SU-DHL-6 (cell line): Measurements from ENCODE around the gene CDV3.

Experiments used
- H2AFZ ChIP-seq: fragments of 200-600 bp; sonication (generic); 2 replicates; pipeline ENCODE4 v1.6.1; 2014; ENCODE audit warnings: low read depth, mild to moderate bottlenecking, moderate library complexity, mixed read lengths, antibody characterized with exemption, low read length; ENCODE audit not compliant: severe bottlenecking
- H3F3A ChIP-seq: fragments of 200-600 bp; shearing (Covaris generic); 2 replicates; pipeline ENCODE4 v1.6.0; 2016; ENCODE audit warnings: antibody characterized with exemption, mild to moderate bottlenecking; ENCODE audit not compliant: insufficient read depth
- H3K27ac ChIP-seq: fragments of 200-600 bp; sonication (generic); 2 replicates; pipeline ENCODE4 v1.5.1; 2016; ENCODE audit warnings: low read depth, mild to moderate bottlenecking, low read length, moderate library complexity, mixed read lengths
- H3K27me3 ChIP-seq: fragments of 200-600 bp; sonication (generic), shearing (Covaris generic); 2 replicates; pipeline ENCODE4 v1.6.0; 2014; ENCODE audit warnings: mild to moderate bottlenecking, low read length
- H3K36me3 ChIP-seq: fragments of 200-600 bp; sonication (generic); 2 replicates; pipeline ENCODE4 v1.6.1; 2014; ENCODE audit warnings: mild to moderate bottlenecking, low read length, mixed read lengths
- H3K4me2 ChIP-seq: fragments of 300-600, 200-600 bp; shearing (Covaris generic), sonication (generic); 2 replicates; pipeline ENCODE4 v1.6.0; 2014; ENCODE audit warnings: low read length, low read depth, mild to moderate bottlenecking; ENCODE audit not compliant: poor library complexity, severe bottlenecking
- H3K4me3 ChIP-seq: fragments of 200-600 bp; sonication (generic); 2 replicates; pipeline ENCODE4 v1.5.1; 2014; ENCODE audit warnings: antibody characterized with exemption, low read length, mild to moderate bottlenecking, mixed read lengths; ENCODE audit not compliant: insufficient read depth, poor library complexity, severe bottlenecking
- H3K79me2 ChIP-seq: fragments of 200-600 bp; sonication (generic); 2 replicates; pipeline ENCODE4 v1.6.1; 2014; ENCODE audit warnings: mild to moderate bottlenecking, low read length, moderate library complexity; ENCODE audit not compliant: insufficient read depth
- H3K9ac ChIP-seq: fragments of 200-600 bp; sonication (generic); 2 replicates; pipeline ENCODE4 v1.7.0; 2014; ENCODE audit warnings: mild to moderate bottlenecking, low read length
- H3K9me2 ChIP-seq: fragments of 200-600 bp; sonication (generic); replicated peaks from 2 replicates; pipeline ENCODE4 v1.6.1; 2014; ENCODE audit warnings: low read length; ENCODE audit not compliant: insufficient read depth
- H3K9me3 ChIP-seq: fragments of 200-600 bp; sonication (generic); 2 replicates; pipeline ENCODE4 v1.6.1; 2014; ENCODE audit warnings: low read length, mixed read lengths; ENCODE audit not compliant: insufficient read depth
- H4K20me1 ChIP-seq: fragments of 200-600 bp; sonication (generic); 2 replicates; pipeline ENCODE4 v1.6.1; 2014; ENCODE audit warnings: low read depth, mild to moderate bottlenecking, antibody characterized with exemption, low read length, moderate library complexity, mixed read lengths
- CTCF ChIP-seq: fragments of 200-600 bp; sonication (generic); IDR thresholded peaks from one replicate; pipeline ENCODE4 v1.5.1; 2017; ENCODE audit warnings: antibody characterized with exemption, mild to moderate bottlenecking, low read length, moderate library complexity; ENCODE audit not compliant: insufficient read depth, poor library complexity, severe bottlenecking
- EZH2phosphoT487 ChIP-seq: fragments of 200-600 bp; sonication (generic), shearing (Covaris generic); conservative IDR thresholded peaks from 2 replicates; pipeline ENCODE4 v1.6.1; 2018; ENCODE audit warnings: mild to moderate bottlenecking, antibody characterized with exemption, low read length, moderate library complexity, mixed read lengths

Gene CDV3

GRCh38 chr3:133583396-133583795, 9.9 kb downstream of the CDV3 start:
- H3K36me3 ChIP-seq, result peaks cover 77% of the 10 kb centered on the region
- H2AFZ ChIP-seq, result no peak overlapping the region
- H3K9ac ChIP-seq, result no peak overlapping the region
- no peak overlapping the region for H3K27ac ChIP-seq
- no peak overlapping the region for H3K4me3 ChIP-seq
- TF ChIP-seq EZH2phosphoT487 (no peak), CTCF (no peak)
- H3K9me3 ChIP-seq, result no peaks in the 10 kb centered on the region
- no peaks in the 10 kb centered on the region for H3K9me2 ChIP-seq
- H4K20me1 ChIP-seq, result peaks cover 62% of the 10 kb centered on the region
- H3K4me2 ChIP-seq, result no peak overlapping the region
- H3K27me3 ChIP-seq, result no peaks in the 10 kb centered on the region
- H3F3A ChIP-seq, result peaks cover 61% of the 10 kb centered on the region
- H3K79me2 ChIP-seq, result peaks cover 82% of the 10 kb centered on the region

GRCh38 chr3:133588035-133588434, 14.5 kb downstream of the CDV3 start:
- TF ChIP-seq CTCF, result no peak
- TF ChIP-seq EZH2phosphoT487, result no peak
- no peaks in the 10 kb centered on the region for H3K27me3 ChIP-seq
- H3K9me3 ChIP-seq, result no peaks in the 10 kb centered on the region
- H3K79me2 ChIP-seq, result peaks cover 37% of the 10 kb centered on the region
- peaks cover 51% of the 10 kb centered on the region for H3K36me3 ChIP-seq
- H3K4me2 ChIP-seq, result no peak overlapping the region
- no peaks in the 10 kb centered on the region for H3K9me2 ChIP-seq
- peaks cover 35% of the 10 kb centered on the region for H4K20me1 ChIP-seq
- no peak overlapping the region for H3K27ac ChIP-seq
- no peak overlapping the region for H2AFZ ChIP-seq
- H3K4me3 ChIP-seq, result no peak overlapping the region
- peaks cover 88% of the 10 kb centered on the region for H3F3A ChIP-seq
- H3K9ac ChIP-seq, result no peak overlapping the region

DNA sequence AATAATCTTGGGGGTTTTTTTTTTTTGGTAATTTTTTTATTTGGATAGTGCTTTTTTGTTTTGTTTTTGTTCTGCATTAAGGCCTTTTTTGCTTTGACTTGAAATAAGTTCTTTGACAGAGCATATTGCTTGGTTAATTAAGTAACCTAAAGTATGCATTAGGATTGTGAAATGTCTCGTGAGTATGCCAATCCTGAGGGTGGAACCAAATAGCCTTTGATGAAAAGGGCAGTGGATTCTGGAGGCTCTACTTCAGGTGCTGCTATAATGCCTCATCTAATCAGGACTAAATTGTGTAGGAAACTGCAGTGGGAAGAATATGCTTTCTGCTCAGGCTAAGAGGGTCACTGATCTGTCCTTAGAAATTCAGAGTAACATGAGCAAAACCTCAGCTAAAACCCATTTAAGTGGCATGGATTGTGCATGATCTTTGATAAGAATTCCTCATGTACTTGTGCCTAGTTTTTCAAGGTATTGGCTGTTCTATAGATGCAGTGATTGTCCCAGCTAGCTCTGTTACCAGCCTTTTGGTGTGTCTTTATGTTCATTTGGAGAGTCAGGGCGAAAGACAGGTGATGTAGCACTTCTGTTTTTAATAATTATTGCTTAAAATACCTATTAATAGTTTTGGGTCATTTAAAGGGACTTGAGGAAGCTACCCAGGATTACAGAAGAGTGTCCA, 15.4 kb downstream of the CDV3 start:
- no peak overlapping the region for H2AFZ ChIP-seq
- no peak overlapping the region for H3K4me3 ChIP-seq
- peaks cover 32% of the 10 kb centered on the region for H4K20me1 ChIP-seq
- H3K36me3 ChIP-seq, result peaks cover 43% of the 10 kb centered on the region
- H3F3A ChIP-seq, result peaks cover 90% of the 10 kb centered on the region
- no peaks in the 10 kb centered on the region for H3K9me2 ChIP-seq
- H3K4me2 ChIP-seq, result no peak overlapping the region
- H3K79me2 ChIP-seq, result peaks cover 28% of the 10 kb centered on the region
- H3K9ac ChIP-seq, result no peak overlapping the region
- no peak for TF ChIP-seq CTCF
- TF ChIP-seq EZH2phosphoT487, result no peak
- no peak overlapping the region for H3K27ac ChIP-seq
- H3K9me3 ChIP-seq, result no peaks in the 10 kb centered on the region
- no peaks in the 10 kb centered on the region for H3K27me3 ChIP-seq
